Pons (tissue), 1 donor: Measurements from ENCODE around the gene ENTPD1.
"Not testable (repeated sequence)": the region's sequence is repeated elsewhere in the genome, so short reads cannot be mapped to it uniquely, and the experiment has no call there.

Source experiments
- DNase-seq: peaks from one replicate; pipeline ENCODE4 v3.0.0-alpha.2; 2016; ENCODE audit warnings: low spot score

The ENTPD1 gene

DNA sequence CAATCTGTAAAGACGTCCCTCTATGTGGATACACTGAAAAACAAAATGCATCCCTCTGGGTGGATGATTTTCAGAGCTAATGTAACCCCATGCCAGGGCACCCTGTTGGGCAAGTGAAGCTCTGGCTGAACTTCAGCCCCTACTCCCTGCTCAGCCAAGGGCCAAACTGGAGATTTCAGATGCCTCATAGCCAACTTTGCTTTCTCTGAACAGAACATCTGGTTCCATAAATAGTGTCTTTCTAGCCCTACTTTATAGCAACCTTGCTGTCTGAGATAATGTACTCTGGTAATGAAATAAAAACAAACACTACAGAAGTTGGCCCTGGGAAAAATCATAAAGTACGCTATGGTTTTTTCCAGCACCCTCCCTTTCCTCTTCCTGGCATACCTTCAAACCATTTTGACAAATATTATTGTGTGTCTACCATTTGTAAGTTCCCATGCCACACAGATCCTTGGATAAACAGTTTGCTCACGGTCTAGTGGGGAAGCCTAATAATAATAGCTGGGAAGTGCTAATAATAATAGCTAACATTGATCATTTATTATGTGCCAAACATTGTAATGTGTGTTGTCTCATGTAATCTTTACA lies 3.4 kb downstream of the ENTPD1 start:
- no peak for DNase-seq

DNA sequence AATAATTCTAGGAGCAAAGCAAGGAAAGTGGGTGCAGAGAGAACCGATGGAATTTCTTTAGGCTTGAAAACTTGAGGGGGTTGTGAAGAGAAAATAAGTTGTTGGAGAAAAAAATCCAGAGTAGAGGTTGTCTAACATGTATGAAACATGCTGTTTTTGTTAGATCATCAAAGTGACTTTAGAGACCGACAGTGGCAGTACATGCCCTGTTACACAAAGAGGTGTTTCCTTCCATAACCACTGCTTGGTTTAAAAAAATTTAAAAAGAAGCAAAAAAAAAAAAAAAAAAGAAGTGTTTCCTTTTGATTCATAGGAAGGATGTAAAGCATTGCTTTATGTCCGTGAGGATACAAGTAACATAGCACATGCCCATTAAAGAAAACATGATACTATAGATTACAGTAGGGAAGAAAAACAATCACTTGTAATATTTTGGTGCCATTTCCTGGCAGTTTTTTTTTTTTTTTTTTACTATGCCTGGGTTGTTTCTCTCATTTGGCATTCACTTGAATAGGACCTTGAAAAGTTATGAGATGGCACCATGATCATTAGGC lies 6.1 kb downstream of the ENTPD1 start:
- DNase-seq = no peak

DNA sequence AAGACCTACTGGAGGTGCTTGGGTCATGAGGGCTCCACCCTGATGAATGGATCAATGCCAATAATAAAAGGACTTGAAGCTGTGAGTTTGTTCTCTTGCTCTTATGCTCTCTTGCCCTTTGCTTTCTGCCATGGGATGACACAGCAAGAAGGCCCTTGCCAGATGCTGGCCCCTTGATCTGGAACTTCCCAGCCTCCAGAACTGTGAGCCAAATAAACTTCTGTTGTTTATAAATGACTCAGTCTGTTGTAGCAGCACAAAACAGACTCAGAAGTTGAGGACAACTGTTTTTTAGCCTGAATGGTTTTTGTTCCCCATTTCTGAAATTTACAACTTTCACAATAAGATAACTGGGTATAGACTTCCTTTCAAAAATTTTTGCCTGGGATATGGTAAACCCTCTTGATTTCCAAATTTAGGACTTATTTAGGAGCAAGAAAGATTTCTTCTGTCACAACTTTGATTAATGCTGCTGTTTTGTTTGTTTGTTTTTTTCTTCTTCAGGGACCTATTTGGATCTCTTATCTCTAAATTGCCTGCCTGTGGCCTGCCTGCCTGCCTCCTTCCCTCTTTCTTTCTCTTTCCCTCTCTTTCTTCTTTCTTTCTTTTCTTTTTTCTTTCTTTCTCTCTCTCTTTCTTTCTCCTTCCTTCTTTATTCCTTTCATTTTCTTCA lies 12.1 kb downstream of the ENTPD1 start:
- no peak for DNase-seq

DNA sequence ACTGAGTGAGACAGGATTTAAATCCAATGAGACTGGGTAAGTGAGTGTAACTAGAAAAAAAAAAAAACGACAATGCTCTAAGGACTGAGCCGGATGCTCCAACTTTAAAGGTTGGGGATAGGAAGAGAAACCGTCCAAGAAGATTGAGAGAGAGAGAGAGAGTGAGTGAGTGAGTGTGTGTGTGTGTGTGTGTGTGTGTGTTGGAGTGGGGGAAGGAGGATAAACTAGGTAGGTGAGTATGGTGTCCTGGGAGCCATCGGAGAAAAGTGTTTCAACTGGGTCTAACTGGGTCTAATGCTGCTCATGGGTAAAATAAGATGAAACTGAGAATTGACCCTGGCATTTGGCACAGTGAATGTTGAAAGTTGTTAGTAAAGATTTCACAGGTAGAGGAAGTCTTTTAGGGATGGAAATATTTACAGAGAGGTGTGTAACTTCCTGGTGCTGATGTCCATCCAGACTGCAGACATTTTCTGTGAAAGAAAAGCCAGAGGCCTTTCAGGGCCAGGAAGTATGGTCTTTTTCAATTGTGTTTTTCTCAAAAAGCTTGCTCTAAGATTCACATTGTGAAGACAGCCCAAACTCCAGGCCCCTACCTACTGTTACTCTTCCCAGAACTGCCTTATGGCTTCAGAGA lies 14.2 kb downstream of the ENTPD1 start:
- DNase-seq = no peak

DNA sequence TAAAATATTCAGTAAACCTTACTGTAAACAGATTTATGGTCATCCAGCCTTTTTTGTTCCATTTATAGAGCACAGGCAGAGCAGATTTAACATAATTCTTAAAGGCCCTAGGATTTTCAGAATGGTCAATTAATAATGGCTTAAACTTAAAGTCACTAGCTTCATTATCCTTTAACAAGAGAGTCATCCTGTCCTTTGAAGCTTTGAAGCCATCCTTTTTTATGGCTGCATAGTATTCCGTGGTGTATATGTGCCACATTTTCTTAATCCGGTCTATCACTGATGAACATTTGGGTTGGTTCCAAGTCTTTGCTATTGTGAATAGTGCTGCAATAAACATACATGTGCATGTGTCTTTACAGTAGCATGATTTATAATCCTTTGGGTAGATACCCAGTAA lies 17.5 kb downstream of the ENTPD1 start:
- not testable (repeated sequence) for DNase-seq

DNA sequence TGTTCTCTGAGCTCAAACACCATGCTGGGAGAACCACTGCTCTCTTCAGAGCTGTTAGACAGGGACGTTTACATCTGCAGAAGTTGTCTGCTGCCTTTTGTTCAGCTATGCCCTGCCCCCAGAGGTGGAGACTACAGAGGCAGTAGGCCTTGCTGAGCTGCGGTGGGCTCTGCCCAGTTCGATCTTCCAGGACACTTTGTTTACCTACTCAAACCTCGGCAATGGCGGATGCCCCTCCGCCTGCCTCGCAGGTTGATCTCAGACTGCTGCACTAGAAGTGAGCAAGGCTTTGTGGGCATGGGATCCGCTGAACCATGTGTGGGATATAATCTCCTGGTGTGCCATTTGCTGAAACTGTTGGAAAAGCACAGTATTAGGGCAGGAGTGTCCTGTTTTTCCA lies 21.7 kb downstream of the ENTPD1 start:
- DNase-seq = not testable (repeated sequence)

DNA sequence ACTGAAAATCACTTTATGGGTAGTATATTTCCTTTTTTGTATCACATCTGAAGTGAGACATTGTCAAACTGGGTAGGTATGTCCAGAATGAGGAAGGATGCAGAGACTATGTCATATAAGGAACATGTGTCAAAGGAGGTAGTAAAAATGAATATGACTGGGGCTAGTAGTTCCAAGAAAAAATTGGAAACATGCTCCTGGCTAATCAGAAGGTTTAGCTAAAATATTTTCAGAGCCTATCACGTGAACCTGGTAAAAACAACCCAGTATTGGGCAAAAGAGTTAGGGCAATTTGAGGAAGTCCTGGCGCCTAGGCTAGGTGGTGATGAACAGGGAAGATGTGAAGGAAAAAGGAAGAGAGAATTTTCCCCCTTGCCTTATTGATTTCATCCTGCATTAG lies 26.4 kb downstream of the ENTPD1 start:
- DNase-seq = no peak

DNA sequence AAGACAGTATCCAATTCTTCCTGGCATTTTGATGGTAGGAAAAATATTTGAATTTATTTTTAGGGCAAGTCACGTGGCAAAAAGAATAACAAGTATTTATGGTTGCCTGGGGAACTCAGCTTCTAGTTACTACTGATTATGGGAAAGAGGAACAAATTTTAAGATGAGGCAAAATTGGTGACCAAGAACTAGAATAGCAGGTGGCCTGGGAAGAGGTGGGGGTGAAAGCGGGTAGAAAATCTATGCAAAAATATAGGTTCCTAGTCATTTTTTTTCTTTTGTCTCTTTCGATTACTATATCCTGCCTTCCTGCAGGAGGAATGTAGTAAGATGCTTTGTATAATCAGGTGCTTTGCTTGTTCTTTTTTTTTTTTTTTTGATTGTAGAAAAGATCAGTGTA lies 27.8 kb downstream of the ENTPD1 start:
- no peak for DNase-seq

DNA sequence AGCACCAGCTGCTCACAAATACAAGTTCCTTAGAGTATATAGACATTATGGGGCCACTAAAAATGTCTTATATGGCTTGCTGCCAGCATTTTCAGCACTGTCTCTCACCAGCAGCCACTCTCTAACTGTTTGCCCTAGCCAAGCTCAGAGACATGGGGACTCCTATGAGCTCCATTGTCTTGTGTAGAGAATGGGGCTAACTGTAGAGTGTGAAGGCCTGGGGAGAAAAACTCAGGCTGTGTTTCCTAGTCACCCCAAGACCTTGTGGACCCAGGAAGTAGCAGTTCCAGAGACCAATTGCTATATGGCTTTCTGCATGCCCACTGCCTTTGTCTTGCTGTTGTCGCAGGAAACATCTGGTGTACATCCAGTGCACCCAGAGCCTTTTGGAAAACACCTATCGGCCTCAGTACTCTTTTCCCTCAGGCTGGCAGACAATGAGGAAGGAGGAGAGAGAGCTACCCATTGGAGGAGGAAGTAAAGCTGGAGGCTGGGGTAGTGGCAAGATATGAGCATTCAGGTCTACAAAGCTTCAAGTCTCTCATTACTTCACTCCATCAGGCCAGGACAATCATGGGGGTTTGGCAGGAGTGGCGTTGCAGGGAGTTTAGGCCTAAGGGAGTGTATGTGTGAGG lies 28.4 kb downstream of the ENTPD1 start:
- peak; percentile 17 for DNase-seq

DNA sequence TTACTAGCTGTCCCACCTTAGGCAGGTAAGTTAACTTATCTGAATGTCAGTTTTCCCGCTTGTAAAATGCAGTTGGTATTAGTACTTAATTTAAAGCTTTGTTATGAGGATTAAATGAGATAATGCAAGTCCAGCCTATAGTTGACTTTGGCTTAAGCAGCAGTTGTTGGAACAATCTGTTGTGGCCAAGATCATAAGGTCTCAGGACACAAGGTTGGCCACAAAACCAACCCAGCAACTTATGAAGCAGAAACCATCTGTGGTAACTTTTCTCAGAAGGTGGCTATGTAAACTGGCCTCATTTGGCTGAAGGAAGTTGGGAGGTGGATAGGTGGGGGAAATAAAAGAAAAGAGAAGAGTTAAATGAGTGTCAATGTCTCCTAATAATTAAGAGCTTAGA lies 29.4 kb downstream of the ENTPD1 start:
- DNase-seq = no peak

DNA sequence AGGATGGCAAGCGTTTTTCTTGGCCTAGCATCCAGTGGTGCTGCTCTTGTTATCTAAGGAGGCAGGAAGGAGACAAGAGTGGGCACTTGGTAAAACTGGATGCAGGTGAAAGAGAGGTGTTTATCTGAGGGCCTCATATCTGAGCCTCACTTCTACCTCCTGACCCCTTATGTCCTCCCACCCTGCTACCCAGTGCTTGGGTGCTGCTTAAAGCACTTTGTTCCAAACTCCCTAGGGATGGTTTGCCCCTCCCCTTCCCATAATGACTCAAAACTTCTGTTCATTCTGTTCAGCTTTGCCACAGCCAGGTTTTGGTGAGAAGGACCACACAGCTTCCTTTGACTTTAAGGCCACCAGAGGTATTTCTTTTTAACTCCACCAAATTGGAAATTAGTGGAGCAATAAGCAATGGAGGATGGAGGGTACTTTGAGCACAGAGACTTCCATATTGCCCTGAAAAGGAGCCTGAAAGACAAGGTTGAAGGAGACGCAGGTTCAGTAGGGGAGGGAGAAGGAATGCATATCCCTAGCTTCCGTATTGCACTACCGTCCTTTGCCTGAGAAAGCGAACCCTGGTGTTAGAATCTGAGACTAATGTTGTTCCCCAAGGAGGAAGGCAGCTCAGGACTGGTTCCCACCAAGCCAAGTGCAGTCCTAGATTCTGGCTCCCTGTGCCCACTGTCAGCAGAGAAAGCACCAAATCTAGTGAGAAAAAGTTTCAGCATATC lies 30.1 kb downstream of the ENTPD1 start:
- DNase-seq = no peak

DNA sequence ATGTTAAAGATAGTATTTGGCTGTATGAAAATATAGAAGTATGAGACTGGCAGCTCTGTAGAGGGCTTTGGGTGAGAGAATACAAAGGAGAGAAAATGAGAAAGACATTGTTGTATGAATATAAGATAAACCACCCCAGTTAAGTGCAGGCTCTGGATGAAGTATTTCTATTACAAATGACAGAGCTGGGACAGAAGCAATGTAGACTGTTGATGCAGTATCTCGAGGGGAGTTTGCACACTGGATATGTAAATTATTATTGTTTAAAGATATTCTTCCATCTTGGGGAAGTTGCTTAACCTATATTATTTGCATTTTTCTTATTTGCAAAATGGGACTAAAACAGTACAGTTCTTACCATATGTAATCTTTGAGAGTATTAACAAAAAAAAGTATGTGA lies 31.5 kb downstream of the ENTPD1 start:
- no peak for DNase-seq

DNA sequence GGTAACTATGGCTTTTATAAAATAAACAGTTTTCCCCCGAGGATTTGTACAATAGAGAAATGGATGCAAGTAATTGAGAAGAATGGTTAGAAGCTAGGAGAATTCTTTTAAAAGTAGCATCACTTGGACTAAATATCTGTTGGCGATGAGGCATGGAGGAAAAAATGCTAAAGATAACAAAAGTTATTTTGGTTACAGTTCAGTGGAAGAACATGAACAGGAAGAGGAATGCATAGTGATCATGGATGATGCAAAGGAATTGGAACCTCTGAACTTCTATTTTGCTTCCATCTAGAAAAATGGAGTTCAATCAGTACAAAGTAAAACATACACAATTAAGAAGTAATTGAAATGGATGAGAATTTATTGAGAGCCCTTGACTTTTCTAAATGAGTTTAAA lies 32.9 kb downstream of the ENTPD1 start:
- DNase-seq = no peak

DNA sequence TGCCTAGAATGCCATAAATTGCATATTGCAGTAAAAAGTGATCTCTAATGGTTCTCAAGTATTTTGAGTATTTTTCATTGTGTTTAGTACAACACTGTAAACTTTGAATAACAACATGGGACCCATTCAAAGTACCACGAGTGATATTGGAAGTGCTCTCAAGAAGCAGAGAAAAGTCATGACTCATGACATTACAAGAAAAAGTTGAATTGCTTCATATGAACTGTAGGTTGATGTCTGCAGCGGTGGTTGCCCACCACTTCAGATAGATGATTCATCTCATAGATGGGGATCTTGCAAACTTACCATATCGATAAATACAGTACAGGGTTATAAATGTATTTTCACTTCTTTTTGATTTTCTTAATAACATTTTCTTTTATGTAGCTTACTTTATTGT lies 33.9 kb downstream of the ENTPD1 start:
- no peak for DNase-seq

DNA sequence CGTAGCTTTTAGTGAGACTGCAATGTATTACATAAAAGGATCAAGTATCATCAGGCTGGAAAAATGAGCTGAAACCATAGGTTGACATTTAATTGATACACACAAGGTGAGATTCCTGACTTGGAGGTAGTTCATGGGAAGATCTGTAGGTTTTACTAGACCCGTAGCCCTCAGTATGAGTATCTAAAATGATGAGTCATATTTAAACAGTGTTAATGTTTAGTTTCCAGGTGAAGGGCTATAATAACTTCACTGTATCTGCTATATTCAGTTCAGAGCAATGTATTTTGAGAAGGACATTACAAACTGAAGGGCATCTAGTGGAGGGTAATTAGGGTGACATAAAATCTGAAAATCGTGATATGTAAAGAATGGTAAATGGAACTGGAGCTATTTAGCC lies 35.0 kb downstream of the ENTPD1 start:
- DNase-seq = no peak

DNA sequence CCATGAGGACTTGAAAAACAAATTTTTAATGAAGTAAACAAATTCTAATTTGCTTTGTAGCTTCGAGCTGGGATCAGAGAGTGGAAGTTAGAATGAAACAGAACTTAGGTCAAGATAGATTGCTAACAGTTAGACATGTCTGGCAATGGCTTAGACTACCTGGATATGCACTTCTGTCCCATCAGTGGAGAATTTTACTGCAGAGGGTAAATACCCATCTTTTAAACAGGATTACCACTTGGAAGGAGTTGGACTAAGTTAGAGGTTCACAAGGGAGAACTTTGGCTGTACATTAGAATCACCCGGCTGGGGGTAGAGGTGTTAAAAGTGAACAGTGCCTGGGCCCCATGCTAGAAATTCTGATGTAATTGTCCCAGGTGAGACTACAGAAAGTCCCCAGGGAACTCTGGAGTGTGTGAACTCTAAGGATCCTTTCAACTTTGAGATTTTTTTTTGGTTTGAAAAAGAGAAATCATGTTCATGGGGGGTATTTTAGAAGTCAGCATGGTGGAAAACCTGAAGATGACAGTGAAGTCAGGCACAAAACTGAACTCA lies 35.5 kb downstream of the ENTPD1 start:
- DNase-seq = no peak

DNA sequence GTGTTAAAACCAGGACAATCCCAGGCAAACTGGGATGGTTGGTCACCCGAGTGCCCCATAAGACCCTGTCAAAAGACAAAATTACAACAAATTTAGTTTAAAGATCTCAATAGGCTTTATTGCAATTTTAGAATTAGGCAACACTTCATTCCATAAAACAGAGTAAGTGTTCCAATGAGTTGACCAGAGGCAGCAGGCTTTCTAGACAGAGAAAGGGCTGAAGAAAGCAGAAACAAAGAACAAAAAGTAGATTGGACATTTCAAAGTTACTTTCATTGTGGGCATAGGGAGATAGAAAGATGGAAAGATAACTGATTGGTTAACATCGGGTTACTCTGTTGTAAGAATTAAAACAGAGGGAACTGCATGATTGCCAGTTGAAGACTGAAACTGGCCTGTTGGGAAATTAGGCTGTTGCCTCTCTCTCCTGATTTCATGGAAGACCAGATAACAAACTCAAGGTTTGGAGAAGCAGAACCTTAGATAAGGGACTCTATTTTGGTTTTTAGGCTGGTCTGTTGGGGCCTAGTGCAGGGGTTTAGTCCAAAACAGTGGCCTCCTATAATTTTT lies 36.3 kb downstream of the ENTPD1 start:
- no peak for DNase-seq

DNA sequence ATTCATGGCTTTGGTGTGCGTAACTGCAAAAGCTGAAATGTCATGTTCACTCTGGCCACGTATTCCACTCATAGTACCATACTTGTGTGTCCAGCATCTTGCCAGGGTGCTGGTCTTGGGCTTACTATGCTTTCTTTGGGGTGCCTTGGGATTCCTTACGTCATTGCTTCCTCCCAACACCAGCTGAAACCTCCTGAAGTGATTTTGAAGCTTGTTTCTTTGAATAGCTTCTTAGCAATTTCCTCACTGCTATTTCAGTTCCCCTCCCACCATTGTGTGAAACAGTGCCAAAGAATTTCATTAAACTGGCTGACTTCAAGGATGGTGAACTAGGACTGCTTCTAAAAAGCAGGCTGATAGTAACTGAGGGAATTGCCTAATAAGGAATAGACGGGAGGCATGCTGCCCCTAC lies 36.9 kb downstream of the ENTPD1 start:
- peak; percentile 89 for DNase-seq

DNA sequence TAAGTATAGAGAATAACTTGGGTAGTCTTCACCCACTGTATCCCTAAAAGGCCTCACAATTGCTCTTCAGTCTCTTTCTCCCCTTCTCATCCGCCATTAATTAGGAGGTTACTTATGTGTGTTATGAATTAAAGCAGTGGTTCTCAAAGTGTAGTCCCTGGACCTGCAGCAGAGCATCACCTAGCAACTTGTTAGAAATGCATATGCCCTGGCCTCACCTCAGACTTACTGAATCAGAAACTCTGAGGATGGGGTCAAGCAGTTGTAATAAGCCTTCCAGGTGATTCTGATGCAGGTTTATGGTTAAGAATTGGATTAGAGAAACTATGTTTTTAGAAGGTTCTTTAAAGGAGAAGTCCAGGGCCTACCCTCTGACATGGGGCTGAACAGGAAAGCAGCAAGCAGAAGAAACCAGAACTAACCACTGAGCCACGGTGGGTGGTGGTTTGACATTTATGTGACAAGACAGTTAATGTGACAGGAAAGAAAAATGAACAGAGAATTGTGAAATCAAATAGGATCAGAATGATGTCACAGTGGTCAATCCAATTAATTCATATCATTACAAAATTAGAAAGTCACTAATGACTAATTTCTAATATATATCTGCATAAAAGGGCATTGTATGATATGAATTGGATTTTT lies 37.6 kb downstream of the ENTPD1 start:
- DNase-seq = peak; percentile 45

DNA sequence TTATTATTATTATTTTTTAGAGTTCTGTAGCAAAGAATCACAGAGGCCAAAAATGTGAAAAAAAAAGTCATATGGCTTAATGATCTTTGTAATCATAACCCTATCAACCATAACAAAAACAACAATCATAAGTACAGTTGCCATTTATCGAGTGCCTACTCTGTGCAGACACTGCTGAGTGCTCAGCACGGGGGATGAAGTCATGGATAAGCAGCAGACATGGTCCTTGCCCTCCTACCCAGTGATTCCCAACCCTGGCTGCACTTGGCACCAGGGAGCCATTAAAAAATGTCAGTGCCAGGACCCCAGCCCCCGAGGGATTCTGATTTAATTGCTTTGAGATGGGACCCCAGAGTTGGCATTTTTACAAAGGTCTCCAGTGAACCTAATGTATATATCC lies 38.2 kb downstream of the ENTPD1 start:
- no peak for DNase-seq

DNA sequence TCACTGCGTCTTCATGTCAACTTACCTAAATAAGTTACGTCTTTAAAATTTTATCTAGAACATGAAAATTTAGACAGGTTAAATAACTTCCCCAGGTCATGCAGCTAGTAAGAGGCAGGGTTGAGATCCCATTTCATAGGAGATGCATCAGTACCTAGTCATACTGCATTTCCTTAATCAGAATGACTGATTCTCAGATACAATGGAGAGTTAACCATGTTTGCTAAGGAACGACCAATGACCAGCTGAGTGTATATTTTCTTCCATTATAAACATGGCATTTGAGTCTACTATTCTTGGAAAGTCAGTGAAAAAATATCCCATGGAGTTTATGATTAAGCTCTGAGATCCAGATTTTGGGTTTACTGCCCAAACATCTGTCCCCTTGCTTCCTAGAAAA lies 39.6 kb downstream of the ENTPD1 start:
- no peak for DNase-seq
